ENCODE data around the gene B2M.
A peak's percentile ranks its signal among the peaks of the same experiment; 100 is the strongest.
"Not testable (repeated sequence)": the region's sequence is repeated elsewhere in the genome, so short reads cannot be mapped to it uniquely, and the experiment has no call there.

Gene B2M

DNA sequence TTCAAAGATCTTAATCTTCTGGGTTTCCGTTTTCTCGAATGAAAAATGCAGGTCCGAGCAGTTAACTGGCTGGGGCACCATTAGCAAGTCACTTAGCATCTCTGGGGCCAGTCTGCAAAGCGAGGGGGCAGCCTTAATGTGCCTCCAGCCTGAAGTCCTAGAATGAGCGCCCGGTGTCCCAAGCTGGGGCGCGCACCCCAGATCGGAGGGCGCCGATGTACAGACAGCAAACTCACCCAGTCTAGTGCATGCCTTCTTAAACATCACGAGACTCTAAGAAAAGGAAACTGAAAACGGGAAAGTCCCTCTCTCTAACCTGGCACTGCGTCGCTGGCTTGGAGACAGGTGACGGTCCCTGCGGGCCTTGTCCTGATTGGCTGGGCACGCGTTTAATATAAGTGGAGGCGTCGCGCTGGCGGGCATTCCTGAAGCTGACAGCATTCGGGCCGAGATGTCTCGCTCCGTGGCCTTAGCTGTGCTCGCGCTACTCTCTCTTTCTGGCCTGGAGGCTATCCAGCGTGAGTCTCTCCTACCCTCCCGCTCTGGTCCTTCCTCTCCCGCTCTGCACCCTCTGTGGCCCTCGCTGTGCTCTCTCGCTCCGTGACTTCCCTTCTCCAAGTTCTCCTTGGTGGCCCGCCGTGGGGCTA lies at the start of gene B2M, which contains the start of gene PATL2:
TSS of gene B2M (plus strand) at position 422 of the 647 bp plus-strand sequence. CDS start at position 452, 30 bp downstream.
TSS of gene PATL2 (minus strand) at position 228 of the 647 bp plus-strand sequence. CDS start 34,833 bp downstream, outside the sequence.
- DNase-seq: peak; percentile 96

DNA sequence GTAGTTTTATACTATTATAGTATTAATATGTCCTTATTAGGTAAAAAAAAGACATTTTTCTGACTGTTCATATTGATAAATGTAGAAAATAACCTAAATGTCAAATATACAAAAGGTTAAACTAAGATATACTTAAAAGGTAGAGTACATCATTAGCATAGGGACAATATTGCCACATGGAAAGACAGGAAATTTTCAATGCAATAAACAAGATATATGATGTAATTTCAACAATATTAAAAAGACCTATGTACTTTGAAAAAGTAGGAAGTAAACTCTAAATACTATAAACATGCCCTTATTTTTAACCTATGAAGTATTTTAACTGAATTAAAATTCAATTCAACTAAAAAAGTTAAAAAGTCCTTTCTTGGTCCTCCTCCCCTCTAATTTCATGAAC lies 49.7 kb upstream of the B2M start:
- no peak for DNase-seq

GRCh38 chr15:44662478-44663409 lies 48.6 kb upstream of the B2M start:
- DNase-seq: peak; percentile 66

GRCh38 chr15:44663410-44664308 lies 47.7 kb upstream of the B2M start, which contains the start of gene SPG11:
SPG11 (minus strand) TSS chr15:44663662; CDS start chr15:44663647, 15 bp downstream.
- peak; percentile 98 for DNase-seq

DNA sequence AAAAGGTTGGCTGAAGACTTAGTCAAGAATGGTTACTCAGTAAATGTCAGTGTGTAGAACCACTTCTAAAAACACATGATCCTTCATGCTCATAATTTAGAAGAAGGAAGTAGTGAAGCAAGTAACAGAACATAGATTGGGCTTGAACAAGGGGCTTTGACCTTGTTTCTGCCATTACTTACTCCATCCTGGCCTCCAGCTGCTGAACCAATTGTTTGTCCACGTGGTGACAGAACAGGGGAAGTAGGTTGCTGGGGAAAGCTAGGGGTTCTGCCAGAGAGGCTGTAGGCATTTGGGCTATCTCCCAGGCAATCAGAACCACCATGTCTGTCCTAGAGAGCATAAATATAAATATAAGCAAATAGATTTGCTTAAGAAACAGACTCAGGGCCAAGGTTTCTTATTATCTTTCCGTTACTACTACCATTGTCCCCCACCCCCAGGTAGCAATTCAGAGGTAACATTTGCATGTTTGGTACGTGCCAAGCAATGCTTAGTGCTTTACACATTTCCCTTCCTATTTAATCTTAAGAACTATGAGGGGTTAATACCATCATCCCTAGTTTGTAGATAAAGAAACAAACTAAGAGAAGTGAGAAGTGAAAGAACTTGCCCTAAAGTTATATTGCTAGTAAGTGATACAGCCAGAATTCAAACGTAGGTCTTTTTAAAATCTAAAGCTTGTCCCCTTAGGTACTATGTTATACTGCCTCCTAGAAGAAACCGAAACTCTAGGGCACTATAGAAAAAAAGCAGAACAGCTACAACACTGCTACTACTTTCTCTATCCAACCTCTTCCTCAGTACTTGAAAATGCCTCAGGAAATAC lies 44.9 kb upstream of the B2M start:
- no peak for DNase-seq

- DNase-seq: no peak
Measured at GRCh38 chr15:44667039-44667360, 44.3 kb upstream of the B2M start.

DNA sequence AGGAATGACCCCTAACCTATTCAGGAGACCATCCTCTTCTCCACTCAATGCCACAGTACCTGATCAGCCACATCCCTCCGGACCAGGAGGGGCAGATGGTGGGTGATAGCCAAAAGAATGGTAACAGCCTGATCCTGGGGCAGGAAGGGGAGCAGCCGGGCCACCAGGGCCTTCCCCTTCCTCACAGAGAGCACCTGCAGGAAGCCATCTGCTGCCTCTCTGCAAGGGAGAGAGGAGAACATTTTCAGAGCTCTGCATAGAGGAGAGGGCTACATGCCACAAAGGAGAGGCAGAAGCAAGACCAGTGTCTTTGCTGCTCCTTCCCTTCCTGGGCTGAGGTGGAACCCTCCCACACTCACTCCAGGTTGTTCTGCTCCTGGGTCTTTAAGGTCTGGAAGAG lies 42.4 kb upstream of the B2M start:
- DNase-seq: no peak

GRCh38 chr15:44670087-44670950 lies 41.0 kb upstream of the B2M start:
- no peak for DNase-seq

DNA sequence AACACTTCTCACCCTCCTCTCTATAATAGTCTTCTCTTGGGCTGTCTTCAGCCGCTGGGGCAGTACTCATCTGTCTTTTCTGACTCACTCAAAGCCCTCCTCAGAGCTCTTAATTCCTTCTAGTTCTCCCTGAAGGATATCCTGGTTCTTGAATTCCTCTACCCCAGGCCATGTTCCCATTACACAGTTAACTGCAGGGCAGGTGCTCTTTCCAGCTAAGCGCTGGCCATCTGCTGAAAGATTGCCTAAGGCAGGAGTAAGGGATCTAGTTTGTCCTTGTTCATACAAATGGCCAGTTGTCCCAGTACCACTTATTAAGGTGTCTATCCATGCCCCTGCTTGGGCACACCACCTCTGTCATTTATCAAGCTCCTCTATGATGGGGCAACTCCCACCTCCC lies 37.7 kb upstream of the B2M start:
- DNase-seq: no peak

DNA sequence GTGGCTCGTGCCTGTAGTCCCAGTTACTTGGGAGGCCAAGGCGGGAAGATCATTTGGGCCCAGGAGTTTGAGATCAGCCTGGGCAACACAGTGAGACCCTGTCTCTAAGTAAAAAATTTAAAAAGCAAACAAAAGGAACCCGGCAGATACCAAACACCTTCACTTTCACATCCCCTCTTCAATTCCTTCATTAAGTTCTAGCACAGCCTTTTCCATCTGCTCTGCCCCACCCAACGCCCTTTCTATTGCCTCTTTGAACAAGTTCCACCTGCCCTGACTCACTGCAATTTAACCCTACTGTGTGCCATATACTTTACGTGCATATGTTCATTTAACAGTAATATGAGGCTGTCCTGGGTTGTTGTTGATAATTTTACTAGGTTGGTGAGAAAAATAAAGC lies 35.4 kb upstream of the B2M start:
- DNase-seq: no peak

GRCh38 chr15:44676676-44677075 lies 34.6 kb upstream of the B2M start:
- DNase-seq: no peak

DNA sequence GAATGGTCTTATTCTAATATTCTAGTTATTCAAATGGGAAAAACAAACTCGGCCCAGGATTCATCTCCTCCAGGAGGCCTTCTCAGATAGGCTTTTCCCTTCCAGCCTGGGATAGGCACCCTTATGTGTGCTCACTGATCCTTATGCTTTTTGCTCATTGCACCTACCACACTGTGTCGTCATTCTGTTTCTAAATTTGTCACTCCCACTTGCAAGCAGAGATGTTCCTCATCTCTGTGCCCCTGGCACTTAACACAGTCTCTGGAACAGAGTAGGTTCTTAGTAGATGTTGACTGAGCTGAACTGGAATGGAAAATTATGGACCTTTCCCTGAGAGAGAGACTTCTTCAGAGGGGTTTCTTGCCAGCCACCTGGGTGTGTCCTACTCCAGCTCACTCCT lies 29.1 kb upstream of the B2M start:
- no peak for DNase-seq

DNA sequence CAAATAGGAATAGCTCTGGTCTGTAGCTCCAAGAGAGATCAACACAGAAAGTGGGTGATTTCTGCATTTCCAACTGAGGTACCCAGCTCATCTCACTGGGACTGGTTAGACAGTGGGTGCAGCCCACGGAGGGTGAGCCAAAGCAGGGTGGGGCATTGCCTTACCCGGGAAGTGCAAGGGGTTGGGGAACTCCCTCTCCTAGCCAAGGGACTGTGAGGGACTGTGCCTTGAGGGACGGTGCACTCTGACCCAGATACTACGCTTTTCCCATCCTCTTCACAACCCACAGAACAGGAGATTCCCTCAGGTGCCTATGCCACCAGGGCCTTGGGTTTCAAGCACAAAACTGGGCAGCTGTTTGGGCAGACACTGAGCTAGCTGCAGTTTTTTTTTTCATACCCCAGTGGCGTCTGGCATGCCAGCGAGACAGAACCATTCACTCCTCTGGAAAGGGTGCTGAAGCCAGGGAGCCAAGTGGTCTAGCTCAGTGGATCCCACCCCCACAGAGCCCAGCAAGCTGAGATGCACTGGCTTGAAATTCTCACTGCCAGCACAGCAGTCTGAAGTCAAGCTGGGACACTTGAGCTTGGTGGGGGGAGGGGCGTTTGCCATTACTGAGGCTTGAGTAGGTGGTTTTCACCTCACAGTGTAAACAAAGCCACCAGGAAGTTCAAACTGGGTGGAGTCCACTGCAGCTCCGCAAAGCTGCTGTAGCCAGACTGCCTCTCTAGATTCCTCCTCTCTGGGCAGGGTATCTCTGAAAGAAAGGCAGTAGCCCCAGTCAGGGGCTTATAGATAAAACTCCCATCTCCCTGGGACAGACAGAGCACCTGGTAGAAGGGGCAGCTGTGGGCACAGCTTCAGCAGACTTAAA lies 28.3 kb upstream of the B2M start:
- DNase-seq: not testable (repeated sequence)

DNA sequence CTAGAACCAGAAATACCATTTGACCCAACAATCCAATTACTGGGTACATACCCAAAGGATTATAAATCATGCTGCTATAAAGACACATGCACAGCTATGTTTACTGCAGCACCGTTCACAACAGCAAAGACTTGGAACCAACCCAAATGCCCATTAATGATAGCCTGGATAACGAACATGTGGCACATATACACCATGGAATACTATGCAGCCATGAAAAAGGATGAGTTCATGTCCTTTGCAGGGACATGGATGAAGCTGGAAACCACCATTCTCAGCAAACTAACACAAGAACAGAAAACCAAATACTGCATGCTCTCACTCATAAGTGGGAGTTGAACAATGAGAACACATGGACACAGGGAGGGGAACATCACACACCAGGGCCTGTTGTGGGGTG lies 22.0 kb upstream of the B2M start:
- DNase-seq: not testable (repeated sequence)

DNA sequence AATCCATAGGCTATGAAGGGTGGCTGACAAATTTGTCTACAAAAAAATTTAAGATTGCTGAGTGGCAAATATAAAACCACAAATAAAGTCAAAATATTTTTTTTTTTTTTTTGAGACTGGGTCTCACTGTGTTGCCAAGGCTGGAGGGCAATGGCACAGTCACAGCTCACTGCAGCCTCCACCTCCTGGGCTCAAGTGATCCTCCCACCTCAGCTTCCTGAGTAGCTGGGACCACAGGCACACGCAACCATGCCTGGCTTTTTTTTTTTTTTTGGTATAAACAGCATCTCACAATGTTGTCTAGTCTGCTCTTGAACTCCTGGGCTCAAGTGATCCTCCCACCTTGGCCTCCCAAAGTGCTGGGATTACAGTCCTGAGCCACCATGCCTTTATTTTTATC lies 21.1 kb upstream of the B2M start:
- not testable (repeated sequence) for DNase-seq

DNA sequence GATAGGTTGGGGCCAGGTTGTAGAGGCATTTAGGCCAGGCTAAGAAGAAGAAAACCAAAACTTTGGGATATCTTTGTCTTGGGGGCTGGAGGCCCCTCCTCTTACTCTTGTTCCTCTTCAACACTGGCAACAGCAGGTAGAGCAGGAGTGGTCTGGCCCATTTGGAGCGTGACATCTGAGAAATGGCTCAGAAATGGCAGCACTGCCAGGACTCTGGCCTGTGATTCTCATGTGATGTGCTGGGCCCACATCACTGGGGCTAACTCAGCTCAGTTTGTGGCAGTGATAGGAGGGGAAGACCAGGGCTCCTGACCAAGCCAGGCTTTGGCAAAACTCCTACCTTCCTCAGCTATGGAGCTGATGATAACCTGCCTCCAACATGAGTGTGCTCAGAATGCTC lies 18.7 kb upstream of the B2M start:
- no peak for DNase-seq

- no peak for DNase-seq
Measured at GRCh38 chr15:44694416-44694815, 16.9 kb upstream of the B2M start.

- DNase-seq: no peak
Measured at GRCh38 chr15:44695294-44695693, 16.0 kb upstream of the B2M start.

DNA sequence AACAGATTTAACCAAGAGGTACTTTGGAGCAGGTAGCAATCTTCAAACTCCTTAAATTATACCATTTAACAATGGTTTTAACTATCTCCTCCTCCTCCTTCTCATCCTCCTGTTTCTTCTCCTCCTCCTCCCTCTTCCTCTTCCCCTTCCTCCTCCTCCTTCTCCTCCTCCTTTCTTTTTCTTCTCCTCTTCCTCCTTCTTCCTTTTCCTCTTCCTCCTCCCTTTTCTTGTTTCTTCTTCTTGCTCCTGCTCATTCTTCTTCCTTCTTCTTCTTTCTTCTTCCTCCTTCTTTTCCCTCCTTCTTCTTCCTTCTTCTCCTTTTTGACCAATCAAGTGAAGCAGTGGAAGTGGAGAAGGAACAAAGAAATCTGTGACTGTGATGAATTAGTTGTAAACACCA lies 14.3 kb upstream of the B2M start:
- no peak for DNase-seq

GRCh38 chr15:44698641-44699040 lies 12.7 kb upstream of the B2M start:
- no peak for DNase-seq

Measured in left hindlimb (tissue), 1 donor.